Kidney tubule cell (primary cell): ENCODE data around the gene NAA15.
"Not testable (repeated sequence)": the region's sequence is repeated elsewhere in the genome, so short reads cannot be mapped to it uniquely, and the experiment has no call there.

ENCODE experiments used
- DNase-seq: peaks from one replicate; pipeline ENCODE4 v3.0.0-alpha.2; 2018; ENCODE audit warnings: low spot score

Gene NAA15

GRCh38 chr4:139301113-139301820, at the start of gene NAA15:
Gene NAA15, plus strand, starts transcription at chr4:139301505. Its CDS starts 273 bp downstream, at chr4:139301778.
- DNase-seq: peak; percentile 99

- DNase-seq: no peak
Observed at GRCh38 chr4:139253046-139253445, 48.3 kb upstream of the NAA15 start.

GRCh38 chr4:139253713-139254112, 47.6 kb upstream of the NAA15 start:
- DNase-seq: no peak

- DNase-seq: not testable (repeated sequence)
Observed at GRCh38 chr4:139255581-139255980, 45.7 kb upstream of the NAA15 start.

- no peak for DNase-seq
Observed at GRCh38 chr4:139256349-139256748, 45.0 kb upstream of the NAA15 start.

DNA sequence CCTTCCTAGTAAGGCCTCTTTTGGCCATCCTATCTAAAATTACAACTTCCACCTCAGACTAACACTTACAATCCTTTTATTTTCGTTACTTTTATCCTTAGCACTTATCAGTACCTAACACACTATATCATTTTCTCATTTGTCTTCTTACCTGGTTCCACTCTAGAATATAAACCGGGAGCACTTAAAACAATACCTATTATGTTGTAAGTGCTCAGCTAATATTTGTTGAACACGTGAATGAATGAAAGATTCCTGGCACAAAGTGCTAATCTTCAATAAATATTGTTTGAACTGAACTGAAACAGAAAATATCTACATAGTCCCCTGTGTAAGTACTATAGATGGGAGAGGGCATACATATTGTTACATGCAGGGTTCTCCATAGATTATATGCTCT, 35.7 kb upstream of the NAA15 start:
- DNase-seq: no peak

DNA sequence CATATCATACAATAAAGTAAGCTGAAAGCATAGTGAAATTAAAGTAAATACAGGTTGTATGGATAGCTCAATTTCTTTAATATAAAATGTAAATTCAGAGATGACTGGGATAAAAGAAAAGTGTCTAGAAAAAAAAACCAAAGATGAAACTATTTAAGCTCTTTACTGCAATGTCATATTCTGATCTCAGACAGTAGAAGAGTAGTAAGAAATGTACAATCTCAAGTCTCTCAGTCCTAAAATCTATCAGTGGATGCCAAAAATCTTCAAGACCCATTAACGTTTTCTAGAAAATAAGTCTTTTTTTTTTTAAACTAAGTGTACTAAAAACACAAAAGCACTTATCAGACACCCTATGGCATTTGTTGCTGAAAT, 35.1 kb upstream of the NAA15 start:
- DNase-seq: no peak

DNA sequence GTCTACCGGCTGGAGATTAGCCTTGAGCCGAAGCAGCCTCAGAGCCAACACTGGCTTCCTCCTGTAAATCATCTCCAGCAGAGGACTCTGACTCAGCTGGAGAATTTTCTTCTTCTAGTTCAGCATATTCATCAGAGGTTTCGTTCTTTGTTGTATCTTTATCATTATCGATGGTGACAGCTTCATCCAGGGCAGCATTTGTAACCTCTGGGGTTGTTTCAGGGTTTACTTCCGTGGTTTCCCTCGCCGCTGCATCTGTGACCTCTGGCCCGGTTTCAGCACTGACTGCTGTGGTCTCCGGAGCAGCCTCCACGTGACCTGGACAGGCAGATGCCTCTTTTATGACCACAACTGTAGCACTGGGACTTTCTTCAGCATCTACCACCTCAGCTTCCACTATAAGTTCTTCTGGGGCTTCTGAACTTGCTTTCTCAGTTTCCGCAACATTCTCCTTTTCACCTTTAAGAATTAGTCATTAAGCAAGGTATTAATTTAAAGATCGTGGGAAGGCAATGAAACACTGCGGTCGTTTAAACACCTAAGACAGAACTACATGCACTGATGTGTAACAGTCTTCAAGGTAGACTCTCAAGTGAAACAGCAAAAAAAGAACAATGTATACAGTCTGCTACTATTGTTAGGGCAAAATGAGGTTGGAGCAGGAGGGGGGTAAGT, 34.6 kb upstream of the NAA15 start:
- peak; percentile 84 for DNase-seq

DNA sequence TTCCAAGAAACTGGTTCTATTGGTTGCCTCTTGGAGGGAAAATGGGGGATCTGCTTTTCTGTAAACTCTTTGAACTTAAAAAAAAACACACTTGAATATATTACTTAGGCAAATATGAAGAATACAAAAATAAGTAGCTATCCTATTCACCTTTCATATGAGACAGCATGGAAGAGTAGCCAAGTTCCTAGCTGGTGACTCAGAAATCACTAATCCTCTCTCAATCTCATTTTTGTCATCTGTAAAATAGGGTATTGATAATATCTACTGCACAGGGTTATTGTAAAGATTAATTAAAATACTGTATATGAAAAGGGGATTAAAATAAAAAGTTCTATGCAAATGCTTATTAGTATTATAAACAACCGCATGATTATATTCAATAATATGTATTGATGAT, 34.0 kb upstream of the NAA15 start:
- peak; percentile 34 for DNase-seq

DNA sequence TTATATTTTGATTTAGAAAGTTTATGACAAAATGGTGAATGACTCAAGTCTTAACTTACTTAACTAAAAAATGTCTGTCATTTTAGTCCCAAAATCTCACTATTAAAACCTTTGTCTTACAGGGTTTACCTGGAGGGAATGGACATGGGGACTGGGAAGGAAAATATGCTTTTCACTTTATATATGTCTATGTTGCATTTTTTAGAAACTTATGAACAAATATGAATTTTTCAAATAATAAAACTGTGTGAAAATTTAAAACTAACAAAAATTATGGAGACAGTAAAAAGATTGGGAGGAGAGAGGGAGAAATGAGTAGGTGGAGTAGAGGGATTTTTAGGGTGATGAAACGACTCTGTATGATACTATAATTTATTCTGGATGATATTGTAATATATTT, 27.5 kb upstream of the NAA15 start:
- DNase-seq: no peak

GRCh38 chr4:139274790-139275189, 26.5 kb upstream of the NAA15 start:
- no peak for DNase-seq

DNA sequence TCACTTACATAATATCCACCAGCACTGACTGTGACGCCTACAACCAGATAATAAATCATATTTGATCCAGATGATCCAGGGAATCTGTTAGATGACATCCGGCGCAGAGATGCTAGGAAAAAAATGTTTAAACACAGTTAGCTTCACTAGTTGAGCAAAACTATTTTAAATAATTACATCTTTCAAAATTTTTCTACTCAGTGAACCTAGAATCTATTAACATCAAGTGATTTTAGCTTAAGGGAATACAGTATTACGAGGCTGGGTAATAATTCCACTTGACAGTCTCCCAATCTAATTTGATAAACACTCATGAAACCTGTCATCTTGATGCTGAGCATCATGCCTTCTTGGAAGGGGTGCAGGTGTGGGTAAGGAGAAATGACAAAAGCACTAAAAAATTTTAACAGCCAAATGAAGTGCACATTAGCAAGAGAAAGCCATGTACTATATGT, 26.0 kb upstream of the NAA15 start:
- no peak for DNase-seq

DNA sequence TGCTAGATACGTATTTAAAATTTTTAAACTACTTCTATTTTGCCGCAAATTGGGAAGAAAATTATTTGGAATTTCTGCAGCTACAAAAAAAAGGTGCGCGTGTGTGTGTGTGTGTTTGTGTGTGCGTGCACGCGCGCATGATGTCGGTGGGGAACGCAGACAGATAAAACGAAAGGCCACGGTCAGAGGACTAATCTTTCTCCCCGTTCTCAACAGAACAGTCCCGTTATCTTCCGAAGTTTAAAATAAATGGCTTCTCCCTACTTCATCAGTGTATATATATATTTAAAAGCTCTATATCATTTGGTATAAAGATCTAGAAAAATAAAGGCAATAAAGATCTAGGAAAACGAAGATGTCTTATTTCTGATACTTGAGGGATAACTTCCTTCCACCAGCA, 22.8 kb upstream of the NAA15 start:
- DNase-seq: no peak

- DNase-seq: no peak
Observed at GRCh38 chr4:139278912-139279759, 22.2 kb upstream of the NAA15 start.

DNA sequence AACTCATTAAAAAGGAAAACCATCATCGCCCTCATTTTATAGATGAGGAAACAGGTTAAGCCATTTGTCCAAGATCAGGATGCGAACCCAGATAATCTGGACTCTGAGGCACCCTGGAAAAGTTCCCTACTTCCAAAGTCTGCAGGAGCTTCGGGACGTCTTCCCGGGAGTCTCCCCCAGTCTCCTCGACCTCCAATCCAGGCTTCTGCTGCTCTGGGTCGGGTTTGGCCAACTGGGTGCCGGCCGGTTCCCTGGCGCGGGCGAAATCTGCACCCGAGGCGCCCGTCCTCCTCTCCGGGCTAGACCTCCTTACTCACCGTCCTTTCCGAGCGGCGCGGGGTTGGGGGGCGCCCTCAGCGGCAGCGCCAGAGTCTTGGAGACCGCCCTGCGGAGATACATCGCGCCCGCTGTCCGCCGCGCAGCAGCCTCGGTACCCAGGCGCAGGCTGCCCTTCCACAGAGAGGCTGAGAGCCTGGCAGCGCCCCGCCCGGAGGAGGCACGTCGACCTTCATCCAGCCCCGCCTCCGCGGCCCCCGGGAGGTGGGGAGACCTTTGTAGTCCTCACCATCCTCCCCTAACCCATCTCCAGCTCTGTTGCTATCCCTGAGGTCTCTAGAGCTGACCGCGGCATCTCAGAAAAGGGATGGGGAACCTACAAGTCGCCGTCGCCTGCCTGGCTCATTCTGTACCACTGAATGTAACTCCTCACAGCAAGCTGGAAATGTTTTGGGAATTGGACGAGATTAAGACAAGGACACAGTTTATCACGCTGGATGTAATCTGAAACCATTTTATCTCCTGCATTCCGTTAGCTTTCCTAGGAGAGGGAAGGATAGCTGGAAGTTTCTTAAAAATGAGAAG, 21.3 kb upstream of the NAA15 start, which contains the start of gene MGARP:
Gene MGARP, minus strand, starts transcription at position 466 of the 861 bp plus-strand sequence. Its CDS starts 67 bp downstream, at position 399.
- peak; percentile 26 for DNase-seq

GRCh38 chr4:139282065-139282720, 19.1 kb upstream of the NAA15 start:
- no peak for DNase-seq

DNA sequence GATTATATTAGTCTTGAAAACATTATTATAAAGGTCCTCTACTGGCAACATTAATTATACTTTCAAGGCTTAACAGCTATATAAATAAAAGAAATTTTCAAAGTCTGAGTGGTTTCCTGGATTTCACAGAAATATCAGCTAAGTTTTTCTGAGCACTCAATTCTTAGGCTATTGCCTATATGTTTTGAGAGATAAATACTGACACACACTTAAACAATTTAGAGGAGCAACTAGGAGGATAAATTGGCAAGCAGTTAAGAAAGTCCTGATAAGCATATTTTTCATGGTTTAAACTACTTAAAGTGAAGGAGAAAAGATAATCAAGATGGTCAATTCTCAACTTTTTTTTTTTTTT, 18.6 kb upstream of the NAA15 start:
- no peak for DNase-seq

DNA sequence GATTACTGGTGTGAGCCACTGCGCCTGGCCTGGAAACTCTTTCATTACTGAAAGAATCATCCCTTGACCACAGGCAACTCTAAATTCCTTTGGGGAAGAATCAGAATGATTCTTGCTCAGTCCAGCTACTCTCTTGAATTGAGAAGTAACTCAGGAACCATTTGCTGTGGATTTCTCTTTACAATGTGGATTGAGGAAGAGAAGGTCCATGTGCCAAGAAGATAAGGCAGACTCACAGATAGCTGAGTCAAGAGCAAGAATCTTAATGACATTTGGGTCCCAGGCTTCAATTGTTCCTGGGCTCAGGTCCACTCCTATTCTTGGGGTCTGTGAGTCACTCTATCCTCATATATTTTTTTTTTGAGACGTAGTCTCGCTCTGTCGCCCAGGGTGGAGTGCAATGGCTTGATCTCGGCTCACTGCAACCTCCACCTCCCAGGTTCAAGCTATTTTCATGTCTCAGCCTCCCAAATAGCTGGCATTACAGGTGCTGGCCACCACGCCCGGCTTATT, 15.1 kb upstream of the NAA15 start:
- DNase-seq: no peak

DNA sequence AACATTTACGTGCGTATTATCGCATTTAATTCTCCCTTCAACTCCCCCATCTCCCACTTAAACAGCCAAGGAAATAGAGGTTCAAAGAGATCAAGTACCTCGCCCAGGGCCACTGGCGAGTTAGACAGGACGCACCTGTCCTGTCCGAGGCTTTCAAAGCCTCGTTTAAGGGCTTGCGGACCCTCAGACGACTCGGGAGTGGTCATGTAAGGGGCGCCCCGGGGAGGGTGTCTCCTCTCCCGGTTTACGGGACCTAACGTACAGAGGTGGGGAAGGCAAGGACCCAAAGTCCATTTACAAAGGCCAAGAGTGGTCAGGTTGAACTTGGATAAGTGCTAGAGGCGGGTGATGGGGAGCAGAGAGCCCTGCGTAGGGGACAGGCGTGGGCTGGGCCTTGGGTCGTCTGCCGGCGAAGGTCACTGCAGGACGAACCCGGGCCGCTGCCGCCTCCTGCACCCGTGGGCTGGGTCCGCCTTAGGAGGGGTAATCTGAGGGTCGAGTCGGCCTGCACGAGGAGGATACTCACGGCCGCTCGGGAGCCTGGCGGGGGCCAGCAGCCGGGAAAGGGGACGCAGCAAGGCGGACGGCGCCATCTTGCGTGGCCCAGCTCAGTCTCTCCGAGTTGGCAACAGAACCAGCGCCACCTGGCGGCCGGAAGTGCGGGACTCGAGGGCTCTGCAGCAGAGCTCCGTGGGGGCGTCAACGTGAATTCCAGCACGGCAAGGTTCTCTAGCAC, 5.9 kb upstream of the NAA15 start:
- DNase-seq: peak; percentile 92

DNA sequence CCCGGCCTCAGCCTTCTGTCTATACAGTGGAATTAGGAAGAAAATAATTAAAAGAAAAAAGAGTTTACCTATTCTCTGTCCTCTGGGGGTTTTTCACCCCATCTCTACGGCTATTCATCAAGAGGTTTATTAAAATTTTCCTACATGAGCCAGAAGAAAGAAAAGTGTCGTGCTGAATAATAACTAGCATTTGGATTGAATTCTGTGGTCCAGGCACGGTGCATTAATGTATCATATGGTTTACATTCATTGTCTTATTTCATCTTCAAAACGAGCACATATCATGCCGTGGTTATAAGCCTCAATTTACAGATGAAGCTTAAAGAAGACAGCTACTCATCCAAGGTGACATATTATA, 5.4 kb upstream of the NAA15 start:
- no peak for DNase-seq
